Hepatocyte (in vitro differentiated cells): ENCODE measurements around the gene TEX28. TPM values are rescaled to one million over a fixed set of nuclear protein-coding genes. Genes with fewer than 3 reads are reported as not detected.

Experiments
- DNase-seq: peaks from one replicate; pipeline ENCODE4 v3.0.0-alpha.2; 2016; ENCODE audit warnings: low spot score
- H2AFZ ChIP-seq: fragments of 200-600 bp; sonication (generic); 2 replicates; pipeline ENCODE4 v1.6.0; 2016; ENCODE audit warnings: antibody characterized with exemption, mild to moderate bottlenecking
- H3K27ac ChIP-seq: fragments of 200-600 bp; sonication (generic); 2 replicates; pipeline ENCODE4 v1.5.1; 2016; ENCODE audit warnings: mild to moderate bottlenecking
- H3K27me3 ChIP-seq: fragments of 200-600 bp; sonication (generic); 2 replicates; pipeline ENCODE4 v1.6.1; 2016
- H3K36me3 ChIP-seq: fragments of 200-600 bp; sonication (generic); replicated peaks from 2 replicates; pipeline ENCODE4 v1.5.1; 2016; ENCODE audit warnings: low read depth; ENCODE audit not compliant: insufficient read depth
- H3K4me1 ChIP-seq: fragments of 200-600 bp; sonication (generic); 2 replicates; pipeline ENCODE4 v1.5.1; 2016; ENCODE audit warnings: mild to moderate bottlenecking, moderate library complexity; ENCODE audit not compliant: insufficient read depth
- H3K4me2 ChIP-seq: fragments of 200-600 bp; sonication (generic); 2 replicates; pipeline ENCODE4 v1.6.0; 2016
- H3K4me3 ChIP-seq: fragments of 200-600 bp; sonication (generic); 2 replicates; pipeline ENCODE4 v1.5.1; 2016; ENCODE audit warnings: mild to moderate bottlenecking
- H3K79me2 ChIP-seq: fragments of 200-600 bp; sonication (generic); 2 replicates; pipeline ENCODE4 v1.6.0; 2017; ENCODE audit warnings: mild to moderate bottlenecking
- H3K9me2 ChIP-seq: fragments of 200-600 bp; sonication (generic); replicated peaks from 2 replicates; pipeline ENCODE4 v1.6.0; 2017; ENCODE audit warnings: mild to moderate bottlenecking; ENCODE audit not compliant: insufficient read depth
- H3K9me3 ChIP-seq: fragments of 200-600 bp; sonication (generic); 2 replicates; pipeline ENCODE4 v1.5.1; 2016; ENCODE audit warnings: low read depth, mild to moderate bottlenecking
- H4K20me1 ChIP-seq: fragments of 200-600 bp; sonication (generic); 2 replicates; pipeline ENCODE4 v1.6.0; 2016; ENCODE audit warnings: mild to moderate bottlenecking; ENCODE audit not compliant: insufficient read depth, poor library complexity, severe bottlenecking
- EZH2 ChIP-seq: fragments of 200-600 bp; sonication (generic); IDR thresholded peaks from 2 replicates; pipeline ENCODE4 v1.6.1; 2016; ENCODE audit warnings: antibody characterized with exemption, mild to moderate bottlenecking, borderline replicate concordance
- EZH2phosphoT487 ChIP-seq: fragments of 200-600 bp; sonication (generic); IDR thresholded peaks from one replicate; pipeline ENCODE4 v1.6.1; 2018; ENCODE audit warnings: antibody characterized with exemption, mild to moderate bottlenecking, low read depth, moderate library complexity; ENCODE audit not compliant: unreplicated experiment, severe bottlenecking
- WGBS: methylation state at CpG from one replicate; pipeline ENCODE4 v1.1.6; 2016; ENCODE audit warnings: low lambda C conversion rate; ENCODE audit errors: missing lambda C conversion rate; 5-methylcytosine and 5-hydroxymethylcytosine counted together
- polyA plus RNA-seq: library from polyadenylated mRNA; unstranded; fragments of >200 nt; fragmentation: Nextera tagmentation; extraction: Ambion mirVana; gene quantifications from 2 replicates; pipeline ENCODE4 v1.2.1, GENCODE V29; 2016
- total RNA-seq: library from RNA; depleted of rRNA; stranded (reverse); fragments of >200 nt; gene quantifications from 2 replicates; pipeline ENCODE4 v1.2.3, GENCODE V29; 2014
- TF ChIP-seq, protein P1 (sequence below): fragments of 200-600 bp; sonication (generic); IDR thresholded peaks from 2 replicates; pipeline ENCODE4 v1.5.1; 2016; ENCODE audit warnings: antibody characterized with exemption, mild to moderate bottlenecking; ENCODE audit not compliant: poor library complexity

TEX28 gene
- total and polyA plus RNA-seq, 2 experiments from 2014 or later, result not detected

DNA sequence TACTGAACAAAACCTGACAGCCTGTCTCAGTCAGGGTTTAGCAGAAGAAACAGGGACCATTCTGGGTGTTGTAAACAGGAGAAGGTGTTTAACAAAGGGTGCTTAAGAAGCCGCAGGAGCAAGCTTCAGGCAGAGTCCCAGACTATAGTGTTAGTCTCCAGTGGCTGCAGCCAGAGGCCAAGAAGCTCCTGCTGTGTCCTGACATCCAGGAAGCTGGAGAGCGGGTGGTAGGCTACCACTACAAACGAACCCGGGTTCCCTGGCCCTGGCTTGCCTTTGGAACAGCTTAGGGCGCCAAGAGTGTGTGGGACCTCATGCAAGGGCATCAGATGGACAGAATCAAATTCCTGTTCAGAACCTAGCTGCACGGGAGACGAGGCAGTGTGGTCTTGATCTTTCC is 28.6 kb upstream of the TEX28 start:
- no peak overlapping the region for H3K27ac ChIP-seq
- H3K4me1 ChIP-seq, result no peaks in the 10 kb centered on the region
- no peak overlapping the region for H3K4me3 ChIP-seq
- H3K9me3 ChIP-seq, result no peaks in the 10 kb centered on the region
- 62% methylated on average over 7 of the region's 7 CpGs for WGBS
- H3K79me2 ChIP-seq, result no peaks in the 10 kb centered on the region
- H3K27me3 ChIP-seq, result no peaks in the 10 kb centered on the region
- H3K36me3 ChIP-seq, result no peaks in the 10 kb centered on the region
- TF ChIP-seq EZH2 (no peak), EZH2phosphoT487 (no peak)
- TF ChIP-seq, protein P1, sequence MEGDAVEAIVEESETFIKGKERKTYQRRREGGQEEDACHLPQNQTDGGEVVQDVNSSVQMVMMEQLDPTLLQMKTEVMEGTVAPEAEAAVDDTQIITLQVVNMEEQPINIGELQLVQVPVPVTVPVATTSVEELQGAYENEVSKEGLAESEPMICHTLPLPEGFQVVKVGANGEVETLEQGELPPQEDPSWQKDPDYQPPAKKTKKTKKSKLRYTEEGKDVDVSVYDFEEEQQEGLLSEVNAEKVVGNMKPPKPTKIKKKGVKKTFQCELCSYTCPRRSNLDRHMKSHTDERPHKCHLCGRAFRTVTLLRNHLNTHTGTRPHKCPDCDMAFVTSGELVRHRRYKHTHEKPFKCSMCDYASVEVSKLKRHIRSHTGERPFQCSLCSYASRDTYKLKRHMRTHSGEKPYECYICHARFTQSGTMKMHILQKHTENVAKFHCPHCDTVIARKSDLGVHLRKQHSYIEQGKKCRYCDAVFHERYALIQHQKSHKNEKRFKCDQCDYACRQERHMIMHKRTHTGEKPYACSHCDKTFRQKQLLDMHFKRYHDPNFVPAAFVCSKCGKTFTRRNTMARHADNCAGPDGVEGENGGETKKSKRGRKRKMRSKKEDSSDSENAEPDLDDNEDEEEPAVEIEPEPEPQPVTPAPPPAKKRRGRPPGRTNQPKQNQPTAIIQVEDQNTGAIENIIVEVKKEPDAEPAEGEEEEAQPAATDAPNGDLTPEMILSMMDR, result no peak
- H3K4me2 ChIP-seq, result no peak overlapping the region
- DNase-seq, result no peak
- H2AFZ ChIP-seq, result no peak overlapping the region
- H3K9me2 ChIP-seq, result no peaks in the 10 kb centered on the region
- H4K20me1 ChIP-seq, result no peaks in the 10 kb centered on the region

- TF ChIP-seq, protein P1, result no peak
- TF ChIP-seq EZH2phosphoT487, result no peak
- no peak for TF ChIP-seq EZH2
- Histone ChIP-seq H3K36me3 (no peaks in the 10 kb centered on the region), H4K20me1 (no peaks in the 10 kb centered on the region), H3K4me3 (no peak overlapping the region), H3K79me2 (no peaks in the 10 kb centered on the region), H3K4me1 (no peaks in the 10 kb centered on the region), H3K9me3 (no peaks in the 10 kb centered on the region), H2AFZ (no peak overlapping the region), H3K27ac (no peak overlapping the region), H3K4me2 (no peak overlapping the region), H3K9me2 (no peaks in the 10 kb centered on the region), H3K27me3 (no peaks in the 10 kb centered on the region)
- DNase-seq, result no peak
- WGBS, result 78% methylated on average over 10 of the region's 10 CpGs
These were observed 28.0 kb upstream of the TEX28 start for GRCh38 chrX:154322890-154323289.

DNA sequence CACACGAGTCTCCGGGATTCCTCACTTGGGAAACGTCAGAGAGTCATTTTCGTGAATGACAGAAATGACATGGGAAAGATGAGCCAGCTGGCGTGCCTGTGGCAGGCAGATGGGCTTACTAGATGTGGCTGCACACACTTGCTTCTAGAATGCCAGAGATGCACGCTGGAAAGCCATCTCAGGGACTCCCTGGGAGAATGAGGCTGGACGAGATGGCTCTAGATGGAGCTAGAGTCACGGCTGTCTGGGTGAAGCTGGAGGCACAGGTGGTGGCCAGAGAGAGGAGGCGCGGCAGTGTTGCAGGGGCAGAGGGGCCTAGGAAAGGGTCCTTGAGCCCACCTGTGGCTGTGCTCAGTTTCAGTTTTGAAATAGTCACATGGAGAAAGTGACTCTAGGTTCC is 26.7 kb upstream of the TEX28 start:
- Histone ChIP-seq H3K79me2 (no peaks in the 10 kb centered on the region), H3K9me3 (no peaks in the 10 kb centered on the region), H3K27ac (no peak overlapping the region), H3K4me2 (no peak overlapping the region), H4K20me1 (no peaks in the 10 kb centered on the region), H3K36me3 (no peaks in the 10 kb centered on the region), H2AFZ (no peak overlapping the region), H3K4me3 (no peak overlapping the region), H3K9me2 (no peaks in the 10 kb centered on the region), H3K27me3 (no peaks in the 10 kb centered on the region), H3K4me1 (no peaks in the 10 kb centered on the region)
- WGBS, result 67% methylated on average over 10 of the region's 10 CpGs
- no peak for TF ChIP-seq EZH2
- TF ChIP-seq EZH2phosphoT487, result no peak
- TF ChIP-seq, protein P1, result no peak
- DNase-seq, result no peak

- Histone ChIP-seq H3K36me3 (no peaks in the 10 kb centered on the region), H3K4me3 (no peak overlapping the region), H3K27me3 (no peaks in the 10 kb centered on the region), H3K4me1 (no peaks in the 10 kb centered on the region), H3K9me2 (no peaks in the 10 kb centered on the region), H2AFZ (no peak overlapping the region), H3K4me2 (no peak overlapping the region), H3K79me2 (no peaks in the 10 kb centered on the region), H3K9me3 (no peaks in the 10 kb centered on the region), H4K20me1 (no peaks in the 10 kb centered on the region), H3K27ac (no peak overlapping the region)
- 85% methylated on average over 7 of the region's 7 CpGs for WGBS
- TF ChIP-seq EZH2 (no peak), EZH2phosphoT487 (no peak)
- TF ChIP-seq, protein P1, result no peak
- no peak for DNase-seq
These were observed 26.2 kb upstream of the TEX28 start for GRCh38 chrX:154321152-154321551.
